Lung (tissue), 12 donors: ENCODE data around the gene SNX1. TPM values are rescaled to one million over a fixed set of nuclear protein-coding genes. Genes with fewer than 3 reads are reported as not detected.
"Not testable (repeated sequence)": the region's sequence is repeated elsewhere in the genome, so short reads cannot be mapped to it uniquely, and the experiment has no call there.

ENCODE experiments used
- ATAC-seq: fragments of 200-7000 bp; cut with Tn5 transposase; one replicate; pipeline ENCODE4 v1.9.1; 2020; ENCODE audit warnings: moderate number of reproducible peaks; ENCODE audit not compliant: insufficient read depth, low FRiP score
- DNase-seq, 3 donors: peaks; one replicate each; pipeline ENCODE4 v3.0.0-alpha.2; 2013 to 2017
- H3K27ac ChIP-seq, 2 donors: one replicate each; pipeline ENCODE4 v1.5.1; 2013; ENCODE audit warnings: mild to moderate bottlenecking in 2 of 2, moderate library complexity in 2 of 2, control low read depth in 1 of 2, inconsistent platforms in 1 of 2, low read depth in 1 of 2, low read length in 1 of 2
- H3K27me3 ChIP-seq, 3 donors: one replicate each; pipeline ENCODE4 v1.5.1; 2013; ENCODE audit warnings: low read length in 2 of 3; ENCODE audit not compliant: control insufficient read depth in 3 of 3, insufficient read depth in 3 of 3
- H3K36me3 ChIP-seq, 4 donors: one replicate each; pipeline ENCODE4 v1.5.1; 2013; ENCODE audit warnings: low read length in 4 of 4, mild to moderate bottlenecking in 1 of 4, moderate library complexity in 1 of 4; ENCODE audit not compliant: control insufficient read depth in 4 of 4, insufficient read depth in 4 of 4
- H3K4me1 ChIP-seq, 5 donors: one replicate each; pipeline ENCODE4 v1.5.1; 2013; ENCODE audit warnings: low read length in 5 of 5, mild to moderate bottlenecking in 2 of 5, moderate library complexity in 1 of 5; ENCODE audit not compliant: control insufficient read depth in 5 of 5, insufficient read depth in 5 of 5
- H3K4me3 ChIP-seq: one replicate; pipeline ENCODE4 v1.5.1; 2013; ENCODE audit warnings: mild to moderate bottlenecking, control low read depth, moderate library complexity
- H3K9ac ChIP-seq, 2 donors: one replicate each; pipeline ENCODE4 v1.5.1; 2013; ENCODE audit warnings: low read length in 2 of 2, control low read depth in 1 of 2; ENCODE audit not compliant: insufficient read depth in 1 of 2
- H3K9me3 ChIP-seq, 4 donors: one replicate each; pipeline ENCODE4 v1.5.1; 2013; ENCODE audit warnings: low read length in 3 of 4, mild to moderate bottlenecking in 1 of 4, moderate library complexity in 1 of 4; ENCODE audit not compliant: control insufficient read depth in 4 of 4, insufficient read depth in 3 of 4
- WGBS, 2 donors: extraction: QIAGEN DNeasy Blood & Tissue Kit; methylation state at CpG; one replicate each; pipeline ENCODE4 v1.1.7; 2013; 5-methylcytosine and 5-hydroxymethylcytosine counted together
- polyA plus RNA-seq, 2 donors: library from polyadenylated mRNA; stranded (reverse); fragments of 200-250 nt; gene quantifications; one replicate each; pipeline ENCODE4 v1.2.1, GENCODE V29; 2013
- total RNA-seq, 2 donors: library from RNA; depleted of rRNA in 1 of 2; stranded (reverse); fragments of >200 nt in 1 of 2; gene quantifications; one replicate each; pipeline ENCODE4 v1.2.1, GENCODE V29; 2014 to 2021
- TF ChIP-seq, protein P1 (sequence below): IDR thresholded peaks from 2 replicates; pipeline ENCODE4 v1.5.1; 2012; ENCODE audit warnings: mild to moderate bottlenecking; ENCODE audit errors: control extremely low read depth, extremely low read depth
- donor health status: control.
- donor health status: control.
- donor health status: Bipolar disorder and iron deficiency.
- donor health status: healthy.
- donor health status: DM: yes; HTN: yes; CAD: no.

Gene SNX1
- total and polyA plus RNA-seq, 4 donors: 70.6 to 169 (median 109) TPM

- 72 to 88% methylated on average over 2 of the region's 2 CpGs for WGBS, 2 donors
- ATAC-seq (no peak), DNase-seq (no peak)
- Histone ChIP-seq H3K4me3 (no peak overlapping the region), H3K36me3 (peaks cover 5 to 13% (median 9%) of the 10 kb centered on the region in 4 donors), H3K9me3 (no peaks in the 10 kb centered on the region), H3K9ac (no peak overlapping the region), H3K27me3 (no peaks in the 10 kb centered on the region), H3K4me1 (peaks cover 0 to 13% (median 0%) of the 10 kb centered on the region in 5 donors), H3K27ac (no peak overlapping the region)
- TF ChIP-seq, protein P1, sequence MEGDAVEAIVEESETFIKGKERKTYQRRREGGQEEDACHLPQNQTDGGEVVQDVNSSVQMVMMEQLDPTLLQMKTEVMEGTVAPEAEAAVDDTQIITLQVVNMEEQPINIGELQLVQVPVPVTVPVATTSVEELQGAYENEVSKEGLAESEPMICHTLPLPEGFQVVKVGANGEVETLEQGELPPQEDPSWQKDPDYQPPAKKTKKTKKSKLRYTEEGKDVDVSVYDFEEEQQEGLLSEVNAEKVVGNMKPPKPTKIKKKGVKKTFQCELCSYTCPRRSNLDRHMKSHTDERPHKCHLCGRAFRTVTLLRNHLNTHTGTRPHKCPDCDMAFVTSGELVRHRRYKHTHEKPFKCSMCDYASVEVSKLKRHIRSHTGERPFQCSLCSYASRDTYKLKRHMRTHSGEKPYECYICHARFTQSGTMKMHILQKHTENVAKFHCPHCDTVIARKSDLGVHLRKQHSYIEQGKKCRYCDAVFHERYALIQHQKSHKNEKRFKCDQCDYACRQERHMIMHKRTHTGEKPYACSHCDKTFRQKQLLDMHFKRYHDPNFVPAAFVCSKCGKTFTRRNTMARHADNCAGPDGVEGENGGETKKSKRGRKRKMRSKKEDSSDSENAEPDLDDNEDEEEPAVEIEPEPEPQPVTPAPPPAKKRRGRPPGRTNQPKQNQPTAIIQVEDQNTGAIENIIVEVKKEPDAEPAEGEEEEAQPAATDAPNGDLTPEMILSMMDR: no peak
Observed at GRCh38 chr15:64072812-64073211, 23.0 kb upstream of the SNX1 start.

GRCh38 chr15:64073496-64073895 lies 22.3 kb upstream of the SNX1 start:
- H3K27me3 ChIP-seq, H3K9me3 ChIP-seq, H3K4me3 ChIP-seq, H3K27ac ChIP-seq, DNase-seq, ATAC-seq, H3K9ac ChIP-seq: not testable (repeated sequence)
- Histone ChIP-seq H3K4me1 (peaks cover 0 to 13% (median 0%) of the 10 kb centered on the region in 5 donors), H3K36me3 (peaks cover 5 to 13% (median 9%) of the 10 kb centered on the region in 4 donors)
- 98 to 100% methylated on average over 2 of the region's 2 CpGs for WGBS, 2 donors

- Histone ChIP-seq H3K9me3 (no peaks in the 10 kb centered on the region), H3K9ac (no peak overlapping the region), H3K27ac (no peak overlapping the region), H3K4me3 (no peak overlapping the region), H3K4me1 (no peaks in the 10 kb centered on the region), H3K27me3 (no peaks in the 10 kb centered on the region), H3K36me3 (peaks cover 4 to 21% (median 8%) of the 10 kb centered on the region in 4 donors)
- 77 to 82% methylated on average over 3 of the region's 3 CpGs for WGBS, 2 donors
- DNase-seq: no peak
- TF ChIP-seq, protein P1: no peak
- no peak for ATAC-seq
Observed at GRCh38 chr15:64082757-64083156, 13.0 kb upstream of the SNX1 start.

- H3K36me3 ChIP-seq: peaks cover 4 to 28% (median 6%) of the 10 kb centered on the region in 4 donors
- no peak for DNase-seq
- TF ChIP-seq, protein P1: no peak
- no peaks in the 10 kb centered on the region for H3K27me3 ChIP-seq
- H3K9ac ChIP-seq: no peak overlapping the region
- no peak overlapping the region for H3K4me3 ChIP-seq
- 77 to 84% methylated on average over 12 of the region's 12 CpGs for WGBS, 2 donors
- peak overlapping the region in 1 of 2 donors; percentile 40 for H3K27ac ChIP-seq
- peaks cover 0 to 13% (median 4%) of the 10 kb centered on the region in 5 donors for H3K4me1 ChIP-seq
- H3K9me3 ChIP-seq: no peaks in the 10 kb centered on the region
- ATAC-seq: no peak
Observed at GRCh38 chr15:64089543-64090280, 6.1 kb upstream of the SNX1 start.
